GM12874 (cell line): ENCODE measurements around the gene DTNA.

ENCODE experiments used
- CTCF ChIP-seq: IDR thresholded peaks from 2 replicates; pipeline ENCODE4 v1.5.1; 2011; ENCODE audit warnings: low read depth, mild to moderate bottlenecking, control low read depth, low read length, moderate library complexity; ENCODE audit not compliant: insufficient read depth

Gene DTNA

DNA sequence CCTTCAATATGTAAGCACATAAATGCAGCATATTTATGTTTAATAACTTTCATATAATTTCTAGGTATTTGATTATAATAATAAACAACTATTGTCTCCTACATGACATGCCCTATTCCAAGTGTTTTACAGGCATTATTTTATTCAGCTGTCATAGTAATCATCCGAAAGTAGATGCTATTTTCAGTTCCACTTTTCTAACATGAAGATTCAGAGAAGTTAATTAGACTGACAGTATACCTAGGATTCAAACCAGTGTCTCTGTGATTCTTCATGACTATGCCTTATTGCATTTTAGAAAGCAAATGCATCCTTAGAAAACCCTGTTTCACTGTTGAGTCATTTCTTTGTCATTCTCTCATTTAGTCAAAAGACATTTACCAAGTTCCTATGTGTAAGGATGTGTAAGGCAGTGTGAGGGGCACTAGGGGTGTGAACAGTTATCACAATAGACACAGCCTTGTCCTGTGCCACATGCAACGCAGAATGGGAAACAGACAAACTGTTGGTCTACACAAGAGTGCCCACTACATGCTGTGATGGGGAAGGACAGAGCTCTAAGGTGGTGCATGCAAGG, 79.8 kb downstream of the DTNA start:
- TF ChIP-seq CTCF = no peak

DNA sequence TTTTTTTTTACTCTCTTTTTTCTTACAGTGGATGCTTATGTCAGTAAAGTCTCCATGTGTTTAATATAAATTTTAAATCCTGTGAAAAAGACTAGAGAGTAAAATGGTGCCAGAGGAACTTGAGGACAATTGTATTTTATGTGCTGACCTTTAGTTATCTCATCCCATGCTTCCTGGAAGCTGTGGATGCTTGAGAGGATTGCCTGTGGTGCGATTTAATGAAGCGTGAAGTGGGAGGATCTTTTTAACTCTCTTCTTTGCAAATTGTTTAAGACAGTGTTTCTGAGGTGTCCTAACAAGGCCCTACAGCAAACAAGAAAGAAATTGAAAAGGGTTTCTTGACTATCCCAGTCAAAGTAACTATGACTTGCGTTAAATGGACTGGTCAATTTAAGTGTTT, 84.2 kb downstream of the DTNA start:
- TF ChIP-seq CTCF = no peak

GRCh38 chr18:34795070-34795732, 85.1 kb downstream of the DTNA start:
- TF ChIP-seq CTCF = no peak

DNA sequence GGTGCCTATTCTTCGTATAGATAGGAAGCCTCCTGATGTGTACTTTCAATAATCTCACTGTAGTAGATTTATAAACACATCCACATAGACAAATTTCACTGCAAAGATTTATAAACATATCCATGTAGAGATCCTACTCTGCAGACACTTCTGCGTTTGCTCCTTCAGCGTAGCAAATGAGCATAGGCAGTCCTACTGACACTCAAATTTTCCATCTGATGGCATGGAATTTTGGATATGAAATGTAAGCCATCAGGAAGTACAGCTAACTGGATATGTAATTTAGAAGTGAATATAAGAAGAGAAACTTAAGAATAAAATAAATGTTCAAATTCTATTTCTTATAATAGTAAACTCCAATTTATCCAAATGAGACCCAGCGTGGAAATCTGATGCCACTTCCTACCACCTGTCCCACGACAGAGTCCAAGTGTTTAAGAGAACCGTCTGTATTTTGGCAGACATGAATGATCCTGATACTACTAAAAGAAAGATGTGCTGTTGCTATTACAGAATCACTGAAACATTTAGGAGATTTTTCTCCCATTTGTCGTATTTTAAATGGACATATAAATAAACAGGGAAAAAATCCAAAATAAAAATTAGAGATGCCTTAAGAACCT, 86.0 kb downstream of the DTNA start:
- no peak for TF ChIP-seq CTCF

- TF ChIP-seq CTCF = no peak
Measured at GRCh38 chr18:34799291-34799690, 89.2 kb downstream of the DTNA start.

GRCh38 chr18:34800381-34800780, 90.3 kb downstream of the DTNA start:
- TF ChIP-seq CTCF = no peak

GRCh38 chr18:34801774-34802173, 91.7 kb downstream of the DTNA start:
- TF ChIP-seq CTCF = no peak
